H1 (cell line): Measurements from ENCODE around the gene FOXF2. TPM values are rescaled to one million over a fixed set of nuclear protein-coding genes. Genes with fewer than 3 reads are reported as not detected.

ENCODE experiments used
- CTCF ChIA-PET: fragments of 300-600 bp; sonication (Branson Sonifier 250); formaldehyde crosslinking; loops from one replicate; lab custom pipeline; 2021; ENCODE audit not compliant: partially characterized antibody; lab: Charles Lee
- POLR2A ChIA-PET: fragments of 300-600 bp; sonication (Branson Sonifier 250); formaldehyde crosslinking; loops from one replicate; lab custom pipeline; 2021; ENCODE audit warnings: inconsistent platforms; ENCODE audit not compliant: partially characterized antibody; lab: Charles Lee
- DNase-seq, 2 experiments: peaks; one replicate each; pipeline versions ENCODE4 v3.0.0 to v3.0.0-alpha.2; 2010 to 2022; ENCODE audit warnings: low spot score in 2 of 2, low read depth in 1 of 2, mixed read lengths in 1 of 2
- FAIRE-seq: peaks from 2 replicates; lab custom pipeline; 2011; peaks lifted over from hg19 to GRCh38; lab: Jason Lieb, UNC
- H2AFZ ChIP-seq: 2 replicates; pipeline ENCODE4 v1.8.1; 2012; ENCODE audit warnings: low read length, inconsistent platforms
- H2AK5ac ChIP-seq: 2 replicates; pipeline ENCODE4 v1.6.1; 2013; ENCODE audit warnings: low read depth, low read length
- H2BK120ac ChIP-seq: replicated peaks from 2 replicates; pipeline ENCODE3; 2013; ENCODE audit warnings: low read depth, low read length, inconsistent platforms
- H2BK12ac ChIP-seq: 2 replicates; pipeline ENCODE4 v1.6.1; 2013; ENCODE audit warnings: low read depth, low read length
- H2BK15ac ChIP-seq: 2 replicates; pipeline ENCODE4 v1.6.1; 2013; ENCODE audit warnings: low read length
- H2BK20ac ChIP-seq: 2 replicates; pipeline ENCODE4 v1.6.1; 2013; ENCODE audit warnings: low read length
- H2BK5ac ChIP-seq: 2 replicates; pipeline ENCODE4 v1.6.1; 2013; ENCODE audit warnings: low read depth, low read length
- H3K14ac ChIP-seq: 2 replicates; pipeline ENCODE4 v1.6.1; 2013; ENCODE audit warnings: inconsistent platforms; ENCODE audit not compliant: insufficient read length
- H3K18ac ChIP-seq: 2 replicates; pipeline ENCODE4 v1.6.1; 2013; ENCODE audit warnings: low read length; ENCODE audit errors: extremely low read depth
- H3K23ac ChIP-seq: 2 replicates; pipeline ENCODE4 v1.6.1; 2013; ENCODE audit warnings: inconsistent platforms; ENCODE audit not compliant: insufficient read length
- H3K23me2 ChIP-seq: 2 replicates; pipeline ENCODE4 v1.6.1; 2013; ENCODE audit warnings: low read depth, low read length
- H3K27ac ChIP-seq: 2 replicates; pipeline ENCODE4 v1.6.1; 2011; ENCODE audit warnings: low read depth, low read length, inconsistent platforms
- H3K27me3 ChIP-seq, 4 experiments: replicated peaks in 1 of 4; 1 replicate in 1 of 4; 2 replicates in 3 of 4; pipeline versions ENCODE4 v1.6.1 to v1.8.1; 2011 to 2013; ENCODE audit warnings: low read length in 3 of 4, mild to moderate bottlenecking in 3 of 4, inconsistent platforms in 2 of 4, mixed read lengths in 2 of 4, moderate library complexity in 1 of 4; ENCODE audit not compliant: control insufficient read depth in 3 of 4, insufficient read depth in 3 of 4; ENCODE audit errors: extremely low read depth in 1 of 4
- H3K36me3 ChIP-seq, 4 experiments: 2 replicates each; pipeline versions ENCODE4 v1.6.1 to v1.8.1; 2011 to 2013; ENCODE audit warnings: mild to moderate bottlenecking in 4 of 4, low read length in 3 of 4, moderate library complexity in 2 of 4, control low read depth in 1 of 4, inconsistent platforms in 1 of 4; ENCODE audit not compliant: insufficient read depth in 4 of 4, control insufficient read depth in 2 of 4
- H3K4ac ChIP-seq: replicated peaks from 2 replicates; pipeline ENCODE3; 2013; ENCODE audit warnings: low read length, low read depth, mixed read lengths, inconsistent platforms; ENCODE audit not compliant: insufficient read length
- H3K4me1 ChIP-seq, 4 experiments: replicated peaks in 1 of 4; 1 replicate in 1 of 4; 2 replicates in 3 of 4; pipeline versions ENCODE4 v1.6.1 to v1.8.1; 2011 to 2013; ENCODE audit warnings: low read length in 3 of 4, inconsistent platforms in 2 of 4, mixed read lengths in 1 of 4; ENCODE audit not compliant: insufficient read depth in 4 of 4, control insufficient read depth in 3 of 4
- H3K4me2 ChIP-seq, 2 experiments: 2 replicates each; pipeline versions ENCODE4 v1.6.1 to v1.8.1; 2011 to 2013; ENCODE audit warnings: low read depth in 2 of 2, low read length in 2 of 2, control low read depth in 1 of 2, inconsistent platforms in 1 of 2, mild to moderate bottlenecking in 1 of 2; ENCODE audit not compliant: insufficient read depth in 1 of 2
- H3K4me3 ChIP-seq, 4 experiments: fragments of 200-600, 300-600 bp in 1 of 4; sonication (generic), shearing (Covaris generic), sonication (Bioruptor Twin) in 1 of 4; 2 replicates each; pipeline versions ENCODE4 v1.5.1 to v1.8.1; 2011 to 2016; ENCODE audit warnings: low read length in 4 of 4, low read depth in 3 of 4, control low read depth in 2 of 4, inconsistent platforms in 2 of 4, mild to moderate bottlenecking in 2 of 4, mixed read lengths in 1 of 4, moderate library complexity in 1 of 4; ENCODE audit not compliant: insufficient read depth in 2 of 4; ENCODE audit errors: extremely low read depth in 1 of 4
- H3K56ac ChIP-seq: replicated peaks from 2 replicates; pipeline ENCODE3; 2013; ENCODE audit warnings: low read depth, mild to moderate bottlenecking, mixed read lengths, low read length, inconsistent platforms; ENCODE audit not compliant: insufficient read length
- H3K79me1 ChIP-seq: 2 replicates; pipeline ENCODE4 v1.6.1; 2013; ENCODE audit warnings: low read depth, low read length, control low read depth
- H3K79me2 ChIP-seq, 2 experiments: 2 replicates each; pipeline versions ENCODE4 v1.6.1 to v1.8.1; 2012 to 2013; ENCODE audit warnings: low read length in 2 of 2, mild to moderate bottlenecking in 2 of 2, inconsistent platforms in 1 of 2; ENCODE audit not compliant: insufficient read depth in 2 of 2, control insufficient read depth in 1 of 2
- H3K9ac ChIP-seq, 4 experiments: replicated peaks in 1 of 4; 1 replicate in 1 of 4; 2 replicates in 3 of 4; pipeline versions ENCODE4 v1.6.1 to v1.8.1; 2011 to 2013; ENCODE audit warnings: low read depth in 3 of 4, low read length in 3 of 4, control low read depth in 2 of 4, mild to moderate bottlenecking in 2 of 4, moderate library complexity in 2 of 4, inconsistent platforms in 1 of 4; ENCODE audit errors: extremely low read depth in 1 of 4
- H3K9me3 ChIP-seq, 2 experiments: 2 replicates each; pipeline versions ENCODE4 v1.6.1 to v1.8.1; 2012 to 2013; ENCODE audit warnings: mild to moderate bottlenecking in 2 of 2, moderate library complexity in 2 of 2, control low read depth in 1 of 2, inconsistent platforms in 1 of 2, low read depth in 1 of 2, low read length in 1 of 2, mixed read lengths in 1 of 2; ENCODE audit not compliant: insufficient read depth in 2 of 2
- H4K20me1 ChIP-seq, 2 experiments: replicated peaks in 1 of 2; 2 replicates each; pipeline versions ENCODE3 to v1.8.1; 2011 to 2013; ENCODE audit warnings: inconsistent platforms in 2 of 2, low read length in 2 of 2, mild to moderate bottlenecking in 1 of 2; ENCODE audit not compliant: insufficient read depth in 2 of 2, control insufficient read depth in 1 of 2
- H4K5ac ChIP-seq: 2 replicates; pipeline ENCODE4 v1.6.1; 2013; ENCODE audit warnings: low read length, low read depth, mixed read lengths, inconsistent platforms; ENCODE audit not compliant: insufficient read length
- H4K8ac ChIP-seq: 2 replicates; pipeline ENCODE4 v1.8.0; 2013; ENCODE audit warnings: mild to moderate bottlenecking, moderate library complexity, low read length, inconsistent platforms; ENCODE audit not compliant: insufficient read depth; ENCODE audit errors: extremely low read depth
- H4K91ac ChIP-seq: replicated peaks from 2 replicates; pipeline ENCODE3; 2013; ENCODE audit warnings: low read length, mixed read lengths, inconsistent platforms; ENCODE audit not compliant: insufficient read length
- CBX5 ChIP-seq: fragments of 300-800, 300-1000 bp; sonication (generic); IDR thresholded peaks from 2 replicates; pipeline ENCODE4 v1.7.1; 2016; ENCODE audit warnings: antibody characterized with exemption, low read length, low read depth
- CBX8 ChIP-seq: fragments of 300-800, 300-1000 bp; sonication (generic); IDR thresholded peaks from 2 replicates; pipeline ENCODE4 v1.7.1; 2016; ENCODE audit warnings: low read depth, low read length, borderline replicate concordance
- EGR1 ChIP-seq: IDR thresholded peaks from 2 replicates; pipeline ENCODE4 v1.6.1; 2011; ENCODE audit warnings: low read depth, low read length, borderline replicate concordance
- EZH2 ChIP-seq: fragments of 200-600 bp; sonication (generic); IDR thresholded peaks from 2 replicates; pipeline ENCODE4 v1.7.1; 2012; ENCODE audit warnings: low read depth, mild to moderate bottlenecking, moderate library complexity, low read length, inconsistent platforms; ENCODE audit not compliant: severe bottlenecking
- JUN ChIP-seq: IDR thresholded peaks from 2 replicates; pipeline ENCODE4 v1.6.1; 2011; ENCODE audit warnings: low read depth, mild to moderate bottlenecking, improper control_type of control experiment, low read length
- KDM1A ChIP-seq: fragments of 200-600, 300-600 bp; sonication (generic); IDR thresholded peaks from 2 replicates; pipeline ENCODE4 v1.7.1; 2016; ENCODE audit warnings: mild to moderate bottlenecking, low read length, borderline replicate concordance
- NRF1 ChIP-seq: IDR thresholded peaks from 2 replicates; pipeline ENCODE4 v1.6.1; 2011; ENCODE audit warnings: mild to moderate bottlenecking, low read depth, low read length, improper control_type of control experiment
- PHF8 ChIP-seq: fragments of 200-600 bp; sonication (generic); conservative IDR thresholded peaks from 2 replicates; pipeline ENCODE4 v1.7.1; 2012; ENCODE audit warnings: low read depth, mild to moderate bottlenecking, inconsistent platforms, low read length, moderate library complexity
- RBBP5 ChIP-seq: IDR thresholded peaks from 2 replicates; pipeline ENCODE4 v1.7.1; 2012; ENCODE audit warnings: low read depth, mild to moderate bottlenecking, inconsistent platforms, low read length, moderate library complexity, borderline replicate concordance
- SIX5 ChIP-seq: IDR thresholded peaks from 2 replicates; pipeline ENCODE4 v1.6.1; 2011; ENCODE audit warnings: mild to moderate bottlenecking, low read depth, low read length
- TBP ChIP-seq: IDR thresholded peaks from 2 replicates; pipeline ENCODE4 v1.6.1; 2011; ENCODE audit warnings: low read depth, low read length, improper control_type of control experiment
- TEAD4 ChIP-seq: IDR thresholded peaks from 2 replicates; pipeline ENCODE4 v1.6.1; 2012; ENCODE audit warnings: low read depth, low read length, inconsistent platforms, mixed read lengths
- YY1 ChIP-seq: IDR thresholded peaks from 2 replicates; pipeline ENCODE4 v1.6.1; 2011; ENCODE audit warnings: low read depth, mild to moderate bottlenecking, low read length
- WGBS, 2 experiments: shearing (Covaris generic) in 1 of 2; methylation state at CpG; one replicate each; pipeline versions ENCODE4 v1.1.6 to v1.1.7; 2013 to 2015; ENCODE audit warnings: low lambda C conversion rate in 2 of 2, mixed read lengths in 2 of 2, inconsistent platforms in 1 of 2, low coverage in 1 of 2, missing lambda C conversion rate in 1 of 2; ENCODE audit not compliant: insufficient replicate concordance in 2 of 2, insufficient coverage in 1 of 2, insufficient read length in 1 of 2; ENCODE audit errors: extremely low coverage in 1 of 2, missing lambda C conversion rate in 1 of 2; 5-methylcytosine and 5-hydroxymethylcytosine counted together
- polyA plus RNA-seq, 7 experiments: library from polyadenylated mRNA; depleted of rRNA in 3 of 7; stranded (reverse) in 5 of 7; unstranded in 2 of 7; fragments of >200 nt in 5 of 7; fragments of 200-250 nt in 2 of 7; gene quantifications; 1 replicate in 5 of 7; 2 replicates in 1 of 7; 4 replicates in 1 of 7; pipeline versions ENCODE4 v1.2.1 to v1.2.3, GENCODE V29; 2011 to 2013; ENCODE audit warnings: missing spikeins in 2 of 7, mixed read lengths in 2 of 7
- total RNA-seq: library from RNA; stranded (reverse); fragmentation: NEBNext Ultra II Directional; extraction: Animal tissue kit (Norgen Biotek cat#: 25700); gene quantifications from 2 replicates; pipeline ENCODE4 v1.2.1, GENCODE V29; 2021
- TF ChIP-seq, protein P1 (sequence below): IDR thresholded peaks from 2 replicates; pipeline ENCODE4 v1.6.1; 2012; ENCODE audit warnings: inconsistent platforms

FOXF2 gene
- total and polyA plus RNA-seq, 2 of the 8 experiments (the other 6 are each of a cell fraction or from before 2014, with no cell fraction given): 0.05 TPM; not detected in 1

GRCh38 chr6:1402369-1402768 lies 13.0 kb downstream of the FOXF2 start:
- CTCF ChIA-PET: interaction anchor here (1.1 to 1.5 kb wide), 5 partner anchors 9 to 22 kb away, joined by 4 to 5 read pairs (median 4); no protein-coding TSS in a partner anchor
- TF ChIP-seq EGR1 (no peak), KDM1A (no peak), RBBP5 (no peak), EZH2 (no peak), YY1 (no peak), TEAD4 (no peak), TBP (no peak), NRF1 (no peak), SIX5 (no peak), JUN (no peak), CBX8 (no peak), CBX5 (no peak), PHF8 (no peak)
- TF ChIP-seq, protein P1, sequence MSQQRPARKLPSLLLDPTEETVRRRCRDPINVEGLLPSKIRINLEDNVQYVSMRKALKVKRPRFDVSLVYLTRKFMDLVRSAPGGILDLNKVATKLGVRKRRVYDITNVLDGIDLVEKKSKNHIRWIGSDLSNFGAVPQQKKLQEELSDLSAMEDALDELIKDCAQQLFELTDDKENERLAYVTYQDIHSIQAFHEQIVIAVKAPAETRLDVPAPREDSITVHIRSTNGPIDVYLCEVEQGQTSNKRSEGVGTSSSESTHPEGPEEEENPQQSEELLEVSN: no peak

More at GRCh38 chr6:1402369-1402768, 13.0 kb downstream of the FOXF2 start:
- peaks cover 11 to 29% (median 24%) of the 10 kb centered on the region in 4 experiments for H3K27me3 ChIP-seq
- H3K23ac ChIP-seq: no peak overlapping the region
- no peaks in the 10 kb centered on the region; a peak in 1 of 7 replicates for H3K4me1 ChIP-seq
- peak overlapping the region; percentile 94; the same call in 1 of the 2 replicates for H2BK15ac ChIP-seq
- H3K4me2 ChIP-seq: no peak overlapping the region
- H3K9me3 ChIP-seq: no peaks in the 10 kb centered on the region
- H4K20me1 ChIP-seq: peaks cover 0 to 8% of the 10 kb centered on the region in 2 experiments
- no peak overlapping the region for H3K4me3 ChIP-seq
- H3K27ac ChIP-seq: no peak overlapping the region
- 86% methylated on average over 13 of the region's 16 CpGs; no CpG with 5 or more reads in 1 of the 2 experiments for WGBS, 2 experiments
- H2AK5ac ChIP-seq: peak overlapping the region; percentile 95
- no peak overlapping the region for H3K4ac ChIP-seq
- FAIRE-seq (no peak), DNase-seq (no peak)
- H4K8ac ChIP-seq: no peak overlapping the region
- H2AFZ ChIP-seq: no peak overlapping the region
- peaks cover 13% of the 10 kb centered on the region; the same call in 1 of the 2 replicates for H3K23me2 ChIP-seq
- peak overlapping the region; percentile 71; the same call in 1 of the 2 replicates for H2BK5ac ChIP-seq
- no peak overlapping the region for H4K5ac ChIP-seq
- H3K79me2 ChIP-seq: no peaks in the 10 kb centered on the region
- peak overlapping the region; percentile 74 for H3K56ac ChIP-seq
- H3K36me3 ChIP-seq: no peaks in the 10 kb centered on the region
- no peak overlapping the region for H4K91ac ChIP-seq
- POLR2A ChIA-PET: no interaction called here
- peak overlapping the region; percentile 90; the same call in 1 of the 2 replicates for H2BK12ac ChIP-seq
- H2BK20ac ChIP-seq: peak overlapping the region; percentile 57; the same call in 1 of the 2 replicates
- no peak overlapping the region for H2BK120ac ChIP-seq
- H3K14ac ChIP-seq: no peak overlapping the region
- H3K79me1 ChIP-seq: no peaks in the 10 kb centered on the region
- no peak overlapping the region; the same call in 1 of the 2 replicates for H3K18ac ChIP-seq
- H3K9ac ChIP-seq: no peak overlapping the region
